ENCODE data around the gene ARVCF. TPM values are rescaled to one million over a fixed set of nuclear protein-coding genes. Genes with fewer than 3 reads are reported as not detected.

ARVCF gene
- total RNA-seq, 1 experiment from 2014 or later, result 14.9 TPM

- in situ Hi-C loops (cut with HindIII; ENCODE audit: low sequenced_read_pairs), result no loop called here
Observed at GRCh38 chr22:20009582-20010306, 6.9 kb downstream of the ARVCF start.

GRCh38 chr22:20009018-20009491 lies 7.6 kb downstream of the ARVCF start:
- DNase-seq (ENCODE audit: low spot score), result peak; percentile 68
- in situ Hi-C loops (cut with HindIII; ENCODE audit: low sequenced_read_pairs), result no loop called here

More at GRCh38 chr22:20009582-20010306, 6.9 kb downstream of the ARVCF start:
- peak; percentile 30 for DNase-seq (ENCODE audit: low spot score)

- DNase-seq (ENCODE audit: low spot score), result peak; percentile 52
- in situ Hi-C loops (cut with HindIII; ENCODE audit: low sequenced_read_pairs), result no loop called here
Observed at GRCh38 chr22:20008221-20008995, 8.2 kb downstream of the ARVCF start.

GRCh38 chr22:20004464-20004863 lies 12.2 kb downstream of the ARVCF start:
- no peak for DNase-seq (ENCODE audit: low spot score)
- in situ Hi-C loops (cut with HindIII; ENCODE audit: low sequenced_read_pairs), result no loop called here

GRCh38 chr22:20003304-20003703 lies 13.3 kb downstream of the ARVCF start:
- in situ Hi-C loops (cut with HindIII; ENCODE audit: low sequenced_read_pairs), result no loop called here
- no peak for DNase-seq (ENCODE audit: low spot score)

- in situ Hi-C loops (cut with HindIII; ENCODE audit: low sequenced_read_pairs), result no loop called here
- DNase-seq (ENCODE audit: low spot score), result no peak
Observed at GRCh38 chr22:20002636-20003035, 14.0 kb downstream of the ARVCF start.

- in situ Hi-C loops (cut with HindIII; ENCODE audit: low sequenced_read_pairs), result no loop called here
- peak; percentile 46 for DNase-seq (ENCODE audit: low spot score)
Observed at GRCh38 chr22:20002128-20002527, 14.5 kb downstream of the ARVCF start.

GRCh38 chr22:20001082-20001638 lies 15.5 kb downstream of the ARVCF start:
- in situ Hi-C loops (cut with HindIII; ENCODE audit: low sequenced_read_pairs), result no loop called here
- DNase-seq (ENCODE audit: low spot score), result no peak

- in situ Hi-C loops (cut with HindIII; ENCODE audit: low sequenced_read_pairs), result no loop called here
- DNase-seq (ENCODE audit: low spot score), result peak; percentile 70
Observed at GRCh38 chr22:20000246-20001081, 16.2 kb downstream of the ARVCF start.

GRCh38 chr22:19998991-19999820 lies 17.4 kb downstream of the ARVCF start:
- in situ Hi-C loops (cut with HindIII; ENCODE audit: low sequenced_read_pairs), result no loop called here
- DNase-seq (ENCODE audit: low spot score), result no peak

GRCh38 chr22:19998232-19998951 lies 18.2 kb downstream of the ARVCF start:
- in situ Hi-C loops (cut with HindIII; ENCODE audit: low sequenced_read_pairs), result no loop called here
- peak; percentile 60 for DNase-seq (ENCODE audit: low spot score)

GRCh38 chr22:19997561-19998231 lies 18.9 kb downstream of the ARVCF start:
- in situ Hi-C loops (cut with HindIII; ENCODE audit: low sequenced_read_pairs), result no loop called here
- no peak for DNase-seq (ENCODE audit: low spot score)

GRCh38 chr22:19996694-19997384 lies 19.8 kb downstream of the ARVCF start:
- in situ Hi-C loops (cut with HindIII; ENCODE audit: low sequenced_read_pairs), result no loop called here

GRCh38 chr22:19995611-19996339 lies 20.8 kb downstream of the ARVCF start:
- DNase-seq (ENCODE audit: low spot score), result no peak
- in situ Hi-C loops (cut with HindIII; ENCODE audit: low sequenced_read_pairs), result no loop called here

More at GRCh38 chr22:19996694-19997384, 19.8 kb downstream of the ARVCF start:
- no peak for DNase-seq (ENCODE audit: low spot score)

GRCh38 chr22:19994851-19995610 lies 21.6 kb downstream of the ARVCF start:
- no peak for DNase-seq (ENCODE audit: low spot score)
- in situ Hi-C loops (cut with HindIII; ENCODE audit: low sequenced_read_pairs), result no loop called here

Data from G401 (cell line).